ENCODE data around the gene ING4. TPM values are rescaled to one million over a fixed set of nuclear protein-coding genes. Genes with fewer than 3 reads are reported as not detected.
"Not testable (repeated sequence)": the region's sequence is repeated elsewhere in the genome, so short reads cannot be mapped to it uniquely, and the experiment has no call there.

Gene ING4
- total RNA-seq, result 34.6 TPM
- polyA plus RNA-seq, result 10 to 100 TPM; 70.5 to 90.6 (median 82.4) TPM

- peak; percentile 99 for ATAC-seq (ENCODE audit: low read depth in 2 of 2)
- peak within 1 kb of the TSS; percentile 96 to 99 (median 98) for H3K27ac Mint-ChIP-seq
These were observed at the start of gene ING4 for GRCh38 chr12:6662906-6663742. Gene ING4, minus strand, starts transcription at chr12:6663119. Its CDS starts 18 bp downstream, at chr12:6663101.

DNA sequence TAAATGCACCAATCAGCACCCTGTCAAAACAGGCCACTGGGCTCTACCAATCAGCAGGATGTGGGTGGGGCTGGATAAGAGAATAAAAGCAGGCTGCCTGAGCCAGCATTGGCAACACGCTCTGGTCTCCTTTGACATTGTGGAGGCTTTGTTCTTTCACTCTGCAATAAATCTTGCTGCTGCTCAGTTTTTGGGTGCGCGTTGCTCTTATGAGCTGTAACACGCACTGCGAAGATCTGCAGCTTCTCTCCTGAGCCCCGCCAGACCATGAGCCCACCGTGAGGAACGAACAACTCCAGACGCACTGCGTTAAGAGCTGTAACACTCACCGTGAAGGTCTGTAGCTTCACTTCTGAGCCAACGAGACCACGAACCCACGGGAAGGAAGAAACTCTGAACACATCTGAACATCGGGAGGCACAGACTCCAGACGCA, 46.1 kb upstream of the ING4 start:
- Mint-ChIP-seq H3K4me1 (peaks cover 5 to 8% (median 6%) of the 10 kb centered on the region in 4 donors), H3K4me3 (peak overlapping the region in 3 of 4 donors; percentile 26 to 77 (median 66)), H3K9me3 (peaks cover 0 to 3% (median 0%) of the 10 kb centered on the region in 7 donors), H3K27me3 (peaks cover 33% of the 10 kb centered on the region), H3K27ac (peak overlapping the region in 2 of 3 donors; percentile 26 to 52), H3K36me3 (no peaks in the 10 kb centered on the region)
- no peaks in the 10 kb centered on the region for H3K36me3 ChIP-seq (ENCODE audit: control insufficient read depth, insufficient read depth, low read length)
- no peak overlapping the region for H3K27ac ChIP-seq (ENCODE audit: insufficient read depth, low read length, poor library complexity, severe bottlenecking)
- peak overlapping the region; percentile 44 for H3K4me3 ChIP-seq (ENCODE audit: low read depth, low read length)
- no peak for ATAC-seq (ENCODE audit: low read depth in 2 of 2)
- DNase-seq, result peak in 1 of 3 donors; percentile 56
- H3K27me3 ChIP-seq (ENCODE audit: control insufficient read depth, insufficient read depth, low read length), result peaks cover 3% of the 10 kb centered on the region
- no peaks in the 10 kb centered on the region for H3K4me1 ChIP-seq (ENCODE audit: control insufficient read depth, insufficient read depth, low read length, poor library complexity, severe bottlenecking)
- H3K9me3 ChIP-seq (ENCODE audit: control insufficient read depth in 2 of 2, low read length in 2 of 2), result no peaks in the 10 kb centered on the region

More at GRCh38 chr12:6662906-6663742, at the start of gene ING4:
- peak within 1 kb of the TSS; percentile 90 for H3K4me3 ChIP-seq (ENCODE audit: low read depth, low read length)
- peak; percentile 95 to 100 (median 97) for DNase-seq
- H3K27me3 ChIP-seq (ENCODE audit: control insufficient read depth, insufficient read depth, low read length), result no peaks in the 10 kb centered on the region
- H3K36me3 ChIP-seq (ENCODE audit: control insufficient read depth, insufficient read depth, low read length), result peaks cover 16% of the 10 kb centered on the region
- H3K4me1 ChIP-seq (ENCODE audit: control insufficient read depth, insufficient read depth, low read length, poor library complexity, severe bottlenecking), result peaks cover 12% of the 10 kb centered on the region
- H3K9me3 ChIP-seq (ENCODE audit: control insufficient read depth in 2 of 2, low read length in 2 of 2), result no peaks in the 10 kb centered on the region
- Mint-ChIP-seq H3K4me1 (peaks cover 6 to 43% (median 20%) of the 10 kb centered on the region in 4 donors), H3K9me3 (peaks cover 0 to 2% (median 0%) of the 10 kb centered on the region in 7 donors), H3K4me3 (peak within 1 kb of the TSS; percentile 86 to 97 (median 95)), H3K36me3 (peaks cover 23% of the 10 kb centered on the region), H3K27me3 (no peaks in the 10 kb centered on the region)
- H3K27ac ChIP-seq (ENCODE audit: insufficient read depth, low read length, poor library complexity, severe bottlenecking), result peak within 1 kb of the TSS; percentile 90

DNA sequence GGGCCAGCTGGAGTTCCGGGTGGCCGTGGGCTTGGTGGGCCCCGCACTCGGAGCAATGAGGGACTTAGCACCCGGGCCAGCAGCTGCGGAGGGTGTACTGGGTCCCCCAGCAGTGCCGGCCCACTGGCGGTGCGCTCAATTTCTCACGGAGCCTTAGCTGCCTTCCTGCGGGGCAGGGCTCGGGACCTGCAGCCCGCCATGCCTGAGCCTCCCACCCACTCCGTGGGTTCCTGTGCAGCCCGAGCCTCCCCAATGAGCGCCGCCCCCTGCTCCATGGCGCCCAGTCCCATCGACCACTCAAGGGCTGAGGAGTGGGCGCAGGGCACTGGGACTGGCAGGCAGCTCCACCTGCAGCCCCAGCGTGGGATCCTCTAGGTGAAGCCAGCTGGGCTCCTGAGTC, 45.4 kb upstream of the ING4 start:
- H3K27me3 Mint-ChIP-seq, result peaks cover 36% of the 10 kb centered on the region
- H3K36me3 ChIP-seq (ENCODE audit: control insufficient read depth, insufficient read depth, low read length); H3K4me1 Mint-ChIP-seq; DNase-seq; H3K4me3 ChIP-seq (ENCODE audit: low read depth, low read length); H3K36me3 Mint-ChIP-seq; H3K9me3 ChIP-seq (ENCODE audit: control insufficient read depth in 2 of 2, low read length in 2 of 2); H3K27ac Mint-ChIP-seq; H3K4me1 ChIP-seq (ENCODE audit: control insufficient read depth, insufficient read depth, low read length, poor library complexity, severe bottlenecking); H3K4me3 Mint-ChIP-seq; H3K27ac ChIP-seq (ENCODE audit: insufficient read depth, low read length, poor library complexity, severe bottlenecking); ATAC-seq (ENCODE audit: low read depth in 2 of 2); H3K27me3 ChIP-seq (ENCODE audit: control insufficient read depth, insufficient read depth, low read length); H3K9me3 Mint-ChIP-seq: not testable (repeated sequence)

DNA sequence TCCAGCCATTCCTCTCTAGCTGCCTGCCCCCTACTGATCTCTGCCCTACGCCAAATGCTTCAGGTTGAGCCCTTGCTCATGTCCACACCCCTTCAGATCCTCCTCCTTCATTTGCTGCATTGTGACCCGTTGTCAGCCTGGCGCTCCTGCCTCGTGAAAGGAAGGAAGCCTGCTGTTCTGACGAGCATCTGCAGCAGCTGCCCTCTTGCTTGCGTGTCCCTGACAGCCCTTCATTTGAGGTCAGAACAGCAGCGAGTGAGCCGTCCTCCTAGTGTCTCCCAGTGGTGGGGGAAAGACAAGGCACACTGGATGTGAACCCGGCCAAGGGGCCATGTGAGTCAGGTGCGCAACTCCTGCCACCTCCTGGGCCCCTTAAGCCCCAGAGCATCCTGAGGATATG, 40.7 kb upstream of the ING4 start:
- H3K27me3 Mint-ChIP-seq, result peaks cover 57% of the 10 kb centered on the region
- DNase-seq, result no peak

DNA sequence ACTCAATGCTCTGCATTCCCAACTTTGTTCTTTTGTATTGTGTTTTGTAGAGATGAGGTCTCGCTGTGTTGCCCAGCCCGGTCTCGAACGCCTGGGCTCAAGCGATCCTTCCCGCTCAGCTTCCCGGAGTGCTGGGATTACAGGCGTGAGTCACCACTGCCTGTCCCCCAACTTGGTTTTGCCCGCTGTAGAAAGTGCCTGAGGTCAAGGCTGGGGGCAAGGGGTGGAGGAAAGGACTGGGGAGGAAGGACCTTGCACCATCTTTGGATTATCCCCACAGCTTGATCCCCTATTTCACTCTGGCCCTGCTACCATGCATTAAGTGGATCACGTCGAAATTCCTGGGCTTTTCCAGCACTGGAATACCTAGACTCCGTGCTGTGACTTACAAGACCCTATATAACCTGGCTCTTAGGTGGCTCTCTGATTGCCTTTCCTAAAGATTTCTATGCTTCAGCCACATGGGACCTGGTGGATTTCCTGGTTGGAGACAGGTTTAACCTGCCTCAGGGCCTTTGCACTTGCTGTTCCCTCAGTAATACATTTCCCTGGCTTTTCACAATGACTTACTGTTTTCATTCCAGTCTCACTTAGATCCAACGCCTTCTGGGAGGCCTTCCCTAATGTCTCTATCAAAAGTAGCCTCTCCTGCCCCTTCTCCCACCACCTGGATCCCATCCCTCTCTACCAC, 38.3 kb upstream of the ING4 start:
- H3K9me3 Mint-ChIP-seq, result peaks cover 0 to 4% (median 0%) of the 10 kb centered on the region in 7 donors
- no peak overlapping the region for H3K27ac ChIP-seq (ENCODE audit: insufficient read depth, low read length, poor library complexity, severe bottlenecking)
- H3K4me3 Mint-ChIP-seq, result peak overlapping the region; percentile 59 to 74 (median 70)
- H3K36me3 ChIP-seq (ENCODE audit: control insufficient read depth, insufficient read depth, low read length), result no peaks in the 10 kb centered on the region
- H3K4me1 Mint-ChIP-seq, result peaks cover 0 to 30% (median 7%) of the 10 kb centered on the region in 4 donors
- peak overlapping the region in 1 of 3 donors; percentile 63 for H3K27ac Mint-ChIP-seq
- peaks cover 3 to 5% of the 10 kb centered on the region in 2 experiments for H3K9me3 ChIP-seq (ENCODE audit: control insufficient read depth in 2 of 2, low read length in 2 of 2)
- DNase-seq (no peak), ATAC-seq (ENCODE audit: low read depth in 2 of 2) (no peak)
- H3K36me3 Mint-ChIP-seq, result no peaks in the 10 kb centered on the region
- peaks cover 30% of the 10 kb centered on the region for H3K27me3 ChIP-seq (ENCODE audit: control insufficient read depth, insufficient read depth, low read length)
- peaks cover 69% of the 10 kb centered on the region for H3K27me3 Mint-ChIP-seq
- H3K4me1 ChIP-seq (ENCODE audit: control insufficient read depth, insufficient read depth, low read length, poor library complexity, severe bottlenecking), result peaks cover 13% of the 10 kb centered on the region
- H3K4me3 ChIP-seq (ENCODE audit: low read depth, low read length), result peak overlapping the region; percentile 15

More for the DNA sequence above, 40.7 kb upstream of the ING4 start:
- H3K4me1 ChIP-seq (ENCODE audit: control insufficient read depth, insufficient read depth, low read length, poor library complexity, severe bottlenecking), result peaks cover 13% of the 10 kb centered on the region
- no peak for ATAC-seq (ENCODE audit: low read depth in 2 of 2)
- H3K4me1 Mint-ChIP-seq, result peaks cover 0 to 27% (median 6%) of the 10 kb centered on the region in 4 donors
- H3K9me3 ChIP-seq (ENCODE audit: control insufficient read depth in 2 of 2, low read length in 2 of 2), result peaks cover 3 to 5% of the 10 kb centered on the region in 2 experiments
- H3K9me3 Mint-ChIP-seq, result peaks cover 0 to 6% (median 0%) of the 10 kb centered on the region in 7 donors
- no peak overlapping the region for H3K27ac Mint-ChIP-seq
- H3K27ac ChIP-seq (ENCODE audit: insufficient read depth, low read length, poor library complexity, severe bottlenecking), result no peak overlapping the region
- H3K36me3 Mint-ChIP-seq, result no peaks in the 10 kb centered on the region
- H3K27me3 ChIP-seq (ENCODE audit: control insufficient read depth, insufficient read depth, low read length), result peaks cover 30% of the 10 kb centered on the region
- no peak overlapping the region for H3K4me3 Mint-ChIP-seq
- H3K36me3 ChIP-seq (ENCODE audit: control insufficient read depth, insufficient read depth, low read length), result no peaks in the 10 kb centered on the region
- H3K4me3 ChIP-seq (ENCODE audit: low read depth, low read length), result no peak overlapping the region

GRCh38 chr12:6700646-6701051, 37.7 kb upstream of the ING4 start, which contains the start of gene PIANP:
Gene PIANP, minus strand, starts transcription at chr12:6700815. Its CDS starts 2,754 bp downstream, at chr12:6698061.
- DNase-seq (peak; percentile 21 to 54 (median 37)), ATAC-seq (ENCODE audit: low read depth in 2 of 2) (peak; percentile 78 to 81)
- Histone ChIP-seq H3K27ac (ENCODE audit: insufficient read depth, low read length, poor library complexity, severe bottlenecking) (no peak within 1 kb of the TSS), H3K27me3 (ENCODE audit: control insufficient read depth, insufficient read depth, low read length) (peaks cover 30% of the 10 kb centered on the region), H3K4me3 (ENCODE audit: low read depth, low read length) (peak within 1 kb of the TSS; percentile 15), H3K4me1 (ENCODE audit: control insufficient read depth, insufficient read depth, low read length, poor library complexity, severe bottlenecking) (peaks cover 13% of the 10 kb centered on the region), H3K9me3 (ENCODE audit: control insufficient read depth in 2 of 2, low read length in 2 of 2) (peaks cover 3 to 5% of the 10 kb centered on the region in 2 experiments), H3K36me3 (ENCODE audit: control insufficient read depth, insufficient read depth, low read length) (no peaks in the 10 kb centered on the region)
- peak within 1 kb of the TSS; percentile 59 to 76 (median 70) for H3K4me3 Mint-ChIP-seq
- H3K27me3 Mint-ChIP-seq, result peaks cover 74% of the 10 kb centered on the region
- peaks cover 0 to 4% (median 0%) of the 10 kb centered on the region in 7 donors for H3K9me3 Mint-ChIP-seq
- no peaks in the 10 kb centered on the region for H3K36me3 Mint-ChIP-seq
- peak within 1 kb of the TSS in 2 of 3 donors; percentile 63 to 80 for H3K27ac Mint-ChIP-seq
- H3K4me1 Mint-ChIP-seq, result peaks cover 0 to 32% (median 7%) of the 10 kb centered on the region in 4 donors

- Mint-ChIP-seq H3K27ac (no peak overlapping the region), H3K36me3 (no peaks in the 10 kb centered on the region), H3K4me1 (peaks cover 0 to 32% (median 7%) of the 10 kb centered on the region in 4 donors), H3K9me3 (peaks cover 0 to 4% (median 0%) of the 10 kb centered on the region in 7 donors), H3K27me3 (peaks cover 72% of the 10 kb centered on the region), H3K4me3 (peak overlapping the region in 3 of 4 donors; percentile 46 to 76 (median 65))
- ATAC-seq (ENCODE audit: low read depth in 2 of 2) (peak in 1 of 2 donors; percentile 3), DNase-seq (no peak)
- H3K36me3 ChIP-seq (ENCODE audit: control insufficient read depth, insufficient read depth, low read length), result no peaks in the 10 kb centered on the region
- peaks cover 13% of the 10 kb centered on the region for H3K4me1 ChIP-seq (ENCODE audit: control insufficient read depth, insufficient read depth, low read length, poor library complexity, severe bottlenecking)
- peaks cover 3 to 5% of the 10 kb centered on the region in 2 experiments for H3K9me3 ChIP-seq (ENCODE audit: control insufficient read depth in 2 of 2, low read length in 2 of 2)
- H3K27ac ChIP-seq (ENCODE audit: insufficient read depth, low read length, poor library complexity, severe bottlenecking), result no peak overlapping the region
- H3K4me3 ChIP-seq (ENCODE audit: low read depth, low read length), result no peak overlapping the region
- H3K27me3 ChIP-seq (ENCODE audit: control insufficient read depth, insufficient read depth, low read length), result peaks cover 30% of the 10 kb centered on the region
These were observed 37.2 kb upstream of the ING4 start for GRCh38 chr12:6699989-6700645.
